GM12892 (cell line): ENCODE data around the gene LZTR1.

Experiments used
- POLR2A ChIP-seq: IDR thresholded peaks from 2 replicates; pipeline ENCODE4 v1.6.1; 2011; ENCODE audit warnings: low read depth, low read length, control low read depth
- POLR2AphosphoS5 ChIP-seq: IDR thresholded peaks from 2 replicates; pipeline ENCODE4 v1.6.1; 2011; ENCODE audit warnings: low read depth, low read length, control low read depth
- TAF1 ChIP-seq: IDR thresholded peaks from 2 replicates; pipeline ENCODE4 v1.6.1; 2011; ENCODE audit warnings: low read depth, mild to moderate bottlenecking, control low read depth, low read length, borderline replicate concordance

DNA sequence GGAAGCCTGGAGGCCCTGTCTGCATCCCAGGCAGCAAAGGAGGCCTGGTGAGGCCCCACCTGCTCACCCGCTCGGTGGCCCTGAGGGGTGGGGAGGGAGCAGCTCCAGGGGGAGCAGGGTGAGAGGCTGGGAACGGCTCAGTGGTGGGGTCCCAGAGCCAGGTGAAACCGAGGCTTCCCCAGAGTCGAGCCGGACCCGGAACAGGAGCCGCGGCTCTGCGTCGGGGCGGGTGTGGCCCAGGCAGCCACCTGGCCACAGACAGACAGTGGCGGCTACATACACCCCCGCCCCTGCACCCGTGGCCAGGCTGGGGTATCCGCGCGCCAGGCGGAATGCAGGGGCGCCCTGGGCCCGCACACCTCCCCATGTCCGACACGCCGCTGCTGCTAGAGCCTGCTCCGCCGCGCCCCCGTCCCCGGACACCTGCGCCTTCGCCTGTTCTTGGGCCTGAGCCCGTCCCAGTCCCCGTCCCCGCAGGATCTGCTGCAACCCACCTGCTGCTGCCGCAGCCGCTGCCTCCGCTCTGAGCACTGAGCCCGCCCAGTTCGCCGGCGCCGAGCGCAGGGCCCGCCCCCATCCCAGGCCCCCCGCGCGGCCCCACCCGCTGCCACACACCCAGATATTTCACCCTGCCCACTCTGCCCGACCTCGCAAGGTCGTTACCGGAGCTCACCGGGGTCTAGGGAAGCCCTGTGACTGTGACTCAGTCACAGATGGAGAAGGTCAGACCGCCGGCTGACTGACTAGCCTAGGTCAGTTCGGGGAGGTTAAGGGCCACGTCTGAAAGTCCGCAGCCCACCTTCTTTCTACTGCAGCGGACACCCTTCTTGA is 50.2 kb downstream of the LZTR1 start, which contains the start of gene SLC7A4:
- no peak for TF ChIP-seq POLR2A
- TF ChIP-seq TAF1, result no peak
- no peak for TF ChIP-seq POLR2AphosphoS5
